ENCODE measurements around the gene DPEP1. TPM values are rescaled to one million over a fixed set of nuclear protein-coding genes. Genes with fewer than 3 reads are reported as not detected.

Gene DPEP1
- total RNA-seq, 2 donors from 2014 or later: 0.42 to 2.7 TPM

DNA sequence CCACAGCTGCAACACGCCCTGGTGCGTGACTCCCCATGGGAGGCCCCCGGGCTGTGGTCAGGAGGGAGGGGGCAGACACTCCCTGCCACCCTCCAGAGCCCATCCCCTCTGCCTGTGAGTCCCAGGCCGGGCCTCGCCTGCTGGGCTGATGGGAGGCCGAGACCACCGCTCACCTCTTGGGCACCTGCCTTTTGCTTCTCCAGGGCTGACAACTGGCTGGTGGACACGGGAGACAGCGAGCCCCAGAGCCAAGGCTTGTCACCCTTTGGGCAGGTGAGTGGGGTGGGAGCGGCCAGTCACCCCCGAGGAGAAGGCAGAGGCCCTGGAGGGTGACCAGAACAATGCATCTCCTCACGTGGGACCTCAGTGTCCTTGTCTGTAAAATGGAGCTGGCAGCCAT lies 23.2 kb downstream of the DPEP1 start:
- TF ChIP-seq, protein P1, sequence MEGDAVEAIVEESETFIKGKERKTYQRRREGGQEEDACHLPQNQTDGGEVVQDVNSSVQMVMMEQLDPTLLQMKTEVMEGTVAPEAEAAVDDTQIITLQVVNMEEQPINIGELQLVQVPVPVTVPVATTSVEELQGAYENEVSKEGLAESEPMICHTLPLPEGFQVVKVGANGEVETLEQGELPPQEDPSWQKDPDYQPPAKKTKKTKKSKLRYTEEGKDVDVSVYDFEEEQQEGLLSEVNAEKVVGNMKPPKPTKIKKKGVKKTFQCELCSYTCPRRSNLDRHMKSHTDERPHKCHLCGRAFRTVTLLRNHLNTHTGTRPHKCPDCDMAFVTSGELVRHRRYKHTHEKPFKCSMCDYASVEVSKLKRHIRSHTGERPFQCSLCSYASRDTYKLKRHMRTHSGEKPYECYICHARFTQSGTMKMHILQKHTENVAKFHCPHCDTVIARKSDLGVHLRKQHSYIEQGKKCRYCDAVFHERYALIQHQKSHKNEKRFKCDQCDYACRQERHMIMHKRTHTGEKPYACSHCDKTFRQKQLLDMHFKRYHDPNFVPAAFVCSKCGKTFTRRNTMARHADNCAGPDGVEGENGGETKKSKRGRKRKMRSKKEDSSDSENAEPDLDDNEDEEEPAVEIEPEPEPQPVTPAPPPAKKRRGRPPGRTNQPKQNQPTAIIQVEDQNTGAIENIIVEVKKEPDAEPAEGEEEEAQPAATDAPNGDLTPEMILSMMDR (IDR thresholded peaks at IDR 0.05): no peak
- no peak overlapping the region for H3K9ac ChIP-seq (ENCODE audit: low read depth in 2 of 2, low read length in 2 of 2)
- no peak overlapping the region for H3K4me3 ChIP-seq
- H3K36me3 ChIP-seq: no peaks in the 10 kb centered on the region
- peaks cover 5% of the 10 kb centered on the region for H3K4me1 ChIP-seq
- DNase-seq: no peak
- no peak overlapping the region for H3K27ac ChIP-seq
- no peaks in the 10 kb centered on the region for H3K9me3 ChIP-seq
- peaks cover 11% of the 10 kb centered on the region for H3K27me3 ChIP-seq
- intact Hi-C loops (cut with DNase I): no loop called here

DNA sequence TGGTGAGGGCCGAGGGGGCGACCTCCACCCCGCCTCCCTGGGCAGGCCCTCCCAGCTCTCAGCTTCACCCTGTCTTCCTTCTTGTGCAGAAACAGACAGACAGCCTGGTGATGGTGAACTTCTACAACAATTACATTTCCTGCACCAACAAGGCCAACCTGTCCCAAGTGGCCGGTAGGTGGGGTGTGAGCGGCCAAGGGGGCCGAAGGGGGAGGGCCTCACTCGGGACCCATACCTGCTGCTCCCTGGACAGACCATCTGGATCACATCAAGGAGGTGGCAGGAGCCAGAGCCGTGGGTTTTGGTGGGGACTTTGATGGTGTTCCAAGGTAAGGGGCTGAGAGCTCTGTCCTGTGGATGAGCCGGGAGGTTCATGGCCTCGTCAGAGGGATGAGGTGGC lies 23.9 kb downstream of the DPEP1 start:
- TF ChIP-seq, protein P1 (IDR thresholded peaks at IDR 0.05): no peak
- Histone ChIP-seq H3K27me3 (peaks cover 5% of the 10 kb centered on the region), H3K4me1 (peaks cover 5% of the 10 kb centered on the region), H3K27ac (no peak overlapping the region), H3K9ac (ENCODE audit: low read depth in 2 of 2, low read length in 2 of 2) (no peak overlapping the region), H3K4me3 (no peak overlapping the region), H3K9me3 (no peaks in the 10 kb centered on the region), H3K36me3 (no peaks in the 10 kb centered on the region)
- intact Hi-C loops (cut with DNase I): no loop called here
- DNase-seq: no peak

DNA sequence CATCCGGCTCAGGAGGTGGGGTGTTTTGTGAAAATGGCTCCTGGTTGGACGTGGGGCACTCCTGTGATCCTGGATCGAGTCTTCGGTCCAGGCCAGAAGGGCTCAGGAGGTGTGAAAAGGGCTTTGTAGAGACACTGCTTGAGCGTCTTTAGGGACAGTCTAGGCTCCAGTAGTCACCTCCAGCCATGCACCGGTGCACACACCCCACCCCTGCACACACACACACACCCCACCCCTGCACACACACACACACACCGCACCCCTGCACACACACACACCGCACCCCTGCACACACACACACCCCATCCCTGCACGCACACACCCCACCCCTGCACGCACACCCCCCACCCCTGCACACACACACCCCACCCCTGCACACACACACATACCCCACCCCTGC lies 25.0 kb downstream of the DPEP1 start:
- Histone ChIP-seq H3K27me3 (no peaks in the 10 kb centered on the region), H3K4me1 (no peaks in the 10 kb centered on the region), H3K9ac (ENCODE audit: low read depth in 2 of 2, low read length in 2 of 2) (no peak overlapping the region), H3K27ac (no peak overlapping the region), H3K9me3 (no peaks in the 10 kb centered on the region), H3K36me3 (no peaks in the 10 kb centered on the region), H3K4me3 (no peak overlapping the region)
- no peak for DNase-seq
- intact Hi-C loops (cut with DNase I): no loop called here
- TF ChIP-seq, protein P1 (IDR thresholded peaks at IDR 0.05): no peak

DNA sequence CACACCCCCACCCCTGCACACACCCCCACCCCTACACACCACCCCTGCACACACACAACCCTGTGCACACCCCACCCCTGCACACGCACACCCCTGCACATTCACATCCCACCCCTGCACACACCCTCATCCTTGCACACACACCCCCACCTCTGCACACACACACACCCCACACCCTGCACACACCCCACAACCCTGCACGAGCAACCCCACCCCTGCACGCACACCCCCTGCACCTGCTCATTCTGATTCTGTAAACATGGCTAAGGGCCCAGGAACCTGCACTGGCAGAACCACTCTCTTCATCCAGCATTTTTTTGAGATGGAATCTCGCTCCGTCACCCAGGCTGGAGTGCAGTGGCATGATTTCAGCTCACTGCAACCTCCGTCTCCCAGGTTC lies 25.9 kb downstream of the DPEP1 start:
- no peaks in the 10 kb centered on the region for H3K9me3 ChIP-seq
- DNase-seq: no peak
- TF ChIP-seq, protein P1 (IDR thresholded peaks at IDR 0.05): no peak
- no peaks in the 10 kb centered on the region for H3K27me3 ChIP-seq
- H3K4me3 ChIP-seq: no peak overlapping the region
- no peaks in the 10 kb centered on the region for H3K36me3 ChIP-seq
- no peaks in the 10 kb centered on the region for H3K4me1 ChIP-seq
- intact Hi-C loops (cut with DNase I): no loop called here
- H3K27ac ChIP-seq: no peak overlapping the region
- no peak overlapping the region for H3K9ac ChIP-seq (ENCODE audit: low read depth in 2 of 2, low read length in 2 of 2)

DNA sequence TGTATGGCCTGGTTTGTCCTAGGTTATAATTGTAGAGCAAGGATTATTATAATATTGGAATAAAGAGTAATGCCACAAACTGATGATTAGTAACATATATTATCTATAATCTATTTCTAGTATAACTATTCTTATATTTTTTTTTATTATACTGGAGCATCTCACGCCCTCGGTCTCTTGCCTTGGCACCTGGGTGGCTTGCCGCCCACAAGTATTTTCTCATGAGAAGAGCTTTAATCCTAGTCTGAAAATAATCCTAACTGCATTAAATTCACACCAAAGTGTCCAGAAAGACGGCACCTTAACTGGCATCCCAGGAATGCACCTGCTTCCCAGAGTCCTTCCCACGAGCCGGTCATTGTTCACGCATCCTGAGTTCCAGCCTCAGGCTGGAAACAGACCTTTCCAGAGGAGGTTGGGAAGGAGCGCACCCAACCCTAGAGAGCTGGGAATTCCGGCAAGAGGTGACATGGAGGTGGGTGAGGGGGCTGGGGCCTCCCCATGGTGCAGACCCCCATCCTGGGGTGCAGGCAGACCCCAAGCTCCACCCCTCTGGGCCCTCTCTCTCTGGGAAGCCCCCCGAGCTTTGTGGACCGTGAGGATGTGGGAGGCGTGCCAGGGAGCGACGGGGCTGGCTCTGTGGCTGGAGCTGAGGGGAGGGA lies 28.1 kb downstream of the DPEP1 start:
- no peaks in the 10 kb centered on the region for H3K27me3 ChIP-seq
- no peaks in the 10 kb centered on the region for H3K9me3 ChIP-seq
- intact Hi-C loops (cut with DNase I): loop anchor here (10.0 kb wide), 1 partner anchor 67 kb away; the partner anchor contains the start of gene CPNE7
- TF ChIP-seq, protein P1 (IDR thresholded peaks at IDR 0.05): no peak
- no peak for DNase-seq
- peaks cover 8% of the 10 kb centered on the region for H3K36me3 ChIP-seq
- H3K4me1 ChIP-seq: no peaks in the 10 kb centered on the region
- no peak overlapping the region for H3K27ac ChIP-seq
- H3K4me3 ChIP-seq: no peak overlapping the region
- no peak overlapping the region for H3K9ac ChIP-seq (ENCODE audit: low read depth in 2 of 2, low read length in 2 of 2)
